ENCODE results near the gene DDX42. TPM values are rescaled to one million over a fixed set of nuclear protein-coding genes. Genes with fewer than 3 reads are reported as not detected.
"Not testable (repeated sequence)": the region's sequence is repeated elsewhere in the genome, so short reads cannot be mapped to it uniquely, and the experiment has no call there.

Gene DDX42
- polyA plus RNA-seq, 10 donors = 76.6 to 144 (median 106) TPM

DNA sequence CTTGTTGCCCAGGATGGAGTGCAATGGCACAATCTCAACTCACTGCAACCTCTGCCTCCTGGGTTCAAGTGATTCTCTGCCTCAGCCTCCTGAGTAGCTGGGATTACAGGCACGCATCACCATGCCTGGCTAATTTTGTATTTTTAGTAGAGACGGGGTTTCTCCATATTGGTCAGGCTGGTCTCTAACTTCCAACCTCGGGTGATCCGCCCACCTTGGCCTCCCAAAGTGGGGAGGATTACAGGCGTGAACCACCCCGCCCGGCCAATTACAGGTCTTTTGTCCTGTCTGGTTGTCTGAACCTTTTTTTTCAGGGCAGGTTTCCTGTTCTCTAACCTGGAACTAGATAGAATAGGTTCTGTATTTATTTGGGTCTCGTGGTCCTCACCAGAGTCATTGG lies 82.5 kb downstream of the DDX42 start:
- not testable (repeated sequence) for DNase-seq

DNA sequence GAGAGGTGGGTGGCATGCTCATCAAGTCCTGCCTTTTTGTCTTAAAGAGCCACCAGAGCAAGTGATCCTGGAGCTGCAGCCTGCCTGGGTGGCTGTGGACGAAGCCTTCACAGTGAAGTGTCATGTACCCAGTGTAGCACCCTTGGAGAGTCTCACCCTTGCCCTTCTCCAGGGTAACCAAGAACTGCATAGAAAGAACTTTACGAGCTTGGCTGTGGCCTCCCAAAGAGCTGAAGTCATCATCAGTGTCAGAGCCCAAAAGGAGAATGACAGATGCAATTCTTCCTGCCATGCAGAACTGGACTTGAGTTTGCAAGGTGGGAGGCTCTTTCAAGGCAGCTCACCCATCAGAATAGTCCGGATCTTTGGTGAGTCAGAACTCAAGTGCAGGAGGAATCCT lies 85.3 kb downstream of the DDX42 start:
- DNase-seq = no peak

DNA sequence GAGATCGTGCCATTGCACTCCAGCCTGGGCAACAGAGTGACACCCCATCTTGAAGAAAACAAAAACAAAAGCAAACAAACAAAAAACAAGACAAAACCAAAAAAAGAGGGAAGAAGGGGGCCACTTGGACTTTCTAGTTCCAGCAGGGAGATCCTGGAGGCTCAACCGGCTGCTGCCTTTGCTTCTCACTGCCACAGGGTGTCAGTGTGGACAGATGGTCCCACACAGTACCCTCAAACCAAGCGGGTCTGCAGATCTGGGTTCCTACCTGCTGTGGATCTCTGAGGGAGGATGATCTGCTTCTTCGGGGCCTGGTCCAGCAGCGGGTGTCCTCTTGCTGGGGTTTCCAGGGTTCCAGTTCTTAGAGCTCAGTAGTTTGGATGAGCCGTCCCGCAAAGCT lies 92.7 kb downstream of the DDX42 start:
- not testable (repeated sequence) for DNase-seq

Other genes starting within 250 kb of the DDX42 start
- gene DCAF7, start 223.7 kb upstream of the DDX42 start, polyA plus RNA-seq (ENCODE audit: insufficient read length in 10 of 10) = 10 to 100 TPM; 36.4 to 50.4 (median 41.8) TPM
- 10 to 100 TPM; 14.6 to 18.6 (median 17.2) TPM for gene TACO1, start 173.3 kb upstream of the DDX42 start, polyA plus RNA-seq (ENCODE audit: insufficient read length in 10 of 10)
- gene MAP3K3, start 151.8 kb upstream of the DDX42 start, polyA plus RNA-seq (ENCODE audit: insufficient read length in 10 of 10) = 10 to 100 TPM; 20.2 to 27.9 (median 23.7) TPM
- 10 to 100 TPM in 4 of 10 donors, 1 to 10 TPM in 6; 6.1 to 24.9 (median 8.7) TPM for gene LIMD2, start 74.0 kb upstream of the DDX42 start, polyA plus RNA-seq (ENCODE audit: insufficient read length in 10 of 10)
- gene STRADA, start 32.4 kb upstream of the DDX42 start, polyA plus RNA-seq (ENCODE audit: insufficient read length in 10 of 10) = 10 to 100 TPM; 19.1 to 46.5 (median 27.4) TPM
- gene CCDC47, start 573 bp upstream of the DDX42 start, polyA plus RNA-seq (ENCODE audit: insufficient read length in 10 of 10) = 10 to 100 TPM; 49.1 to 61.7 (median 56.2) TPM
- gene PSMC5, start 53.3 kb downstream of the DDX42 start, polyA plus RNA-seq (ENCODE audit: insufficient read length in 10 of 10) = 100 to 1,000 TPM in 8 of 10 donors, 10 to 100 TPM in 2; 90.1 to 125 (median 107) TPM
- gene FTSJ3, start 53.5 kb downstream of the DDX42 start, polyA plus RNA-seq (ENCODE audit: insufficient read length in 10 of 10) = 10 to 100 TPM; 29.7 to 38.3 (median 33.2) TPM
- gene SMARCD2, start 68.5 kb downstream of the DDX42 start, polyA plus RNA-seq (ENCODE audit: insufficient read length in 10 of 10) = 10 to 100 TPM; 26.3 to 45.2 (median 30.7) TPM
- gene CSH2, start 99.5 kb downstream of the DDX42 start, polyA plus RNA-seq (ENCODE audit: insufficient read length in 10 of 10) = 10 to 100 TPM in 2 of 10 donors, 1 to 10 TPM in 7, not detected in 1; 1.2 to 27.5 (median 5.8) TPM
- gene GH2, start 107.8 kb downstream of the DDX42 start, polyA plus RNA-seq (ENCODE audit: insufficient read length in 10 of 10) = under 1 TPM in 3 of 10 donors, not detected in 7; 0.16 to 0.98 (median 0.76) TPM
- gene CSH1, start 122.4 kb downstream of the DDX42 start, polyA plus RNA-seq (ENCODE audit: insufficient read length in 10 of 10) = 10 to 100 TPM in 4 of 10 donors, 1 to 10 TPM in 5, not detected in 1; 2.0 to 42.4 (median 7.8) TPM
- gene CSHL1, start 137.1 kb downstream of the DDX42 start, polyA plus RNA-seq (ENCODE audit: insufficient read length in 10 of 10) = under 1 TPM in 4 of 10 donors, not detected in 6; 0.60 to 0.98 (median 0.70) TPM
- gene GH1, start 144.7 kb downstream of the DDX42 start, polyA plus RNA-seq (ENCODE audit: insufficient read length in 10 of 10) = under 1 TPM in 1 of 10 donors, not detected in 9; 0.19 TPM
- 1 to 10 TPM; 1.9 to 4.1 (median 3.1) TPM for gene CD79B, start 158.2 kb downstream of the DDX42 start, polyA plus RNA-seq (ENCODE audit: insufficient read length in 10 of 10)
- 10 to 100 TPM; 11.6 to 52.0 (median 38.1) TPM for gene SCN4A, start 198.7 kb downstream of the DDX42 start, polyA plus RNA-seq (ENCODE audit: insufficient read length in 10 of 10)
- gene PRR29, start 224.2 kb downstream of the DDX42 start, polyA plus RNA-seq (ENCODE audit: insufficient read length in 10 of 10) = 1 to 10 TPM; 1.9 to 3.7 (median 2.6) TPM
- 10 to 100 TPM; 19.1 to 36.9 (median 27.9) TPM for gene ICAM2, start 246.5 kb downstream of the DDX42 start, polyA plus RNA-seq (ENCODE audit: insufficient read length in 10 of 10)

Data from muscle of back (tissue), 11 donors.